Panc1 (cell line): ENCODE results near the gene TMEM240. TPM values are rescaled to one million over a fixed set of nuclear protein-coding genes. Genes with fewer than 3 reads are reported as not detected.
A peak's percentile ranks its signal among the peaks of the same experiment; 100 is the strongest.

ENCODE experiments used
- ATAC-seq: fragments of 200-7000 bp; cut with Tn5 transposase; 2 replicates; pipeline ENCODE4 v1.9.1; 2020; ENCODE audit warnings: mild to moderate bottlenecking, moderate library complexity
- Bru-seq: library from RNA; stranded (reverse); fragments of 400-500 nt; gene quantifications from one replicate; lab custom pipeline; 2021; lab: Mats Ljungman, UMichigan
- BruChase-seq, 2 experiments: library from RNA; stranded (reverse); fragments of 400-500 nt; gene quantifications; one replicate each; lab custom pipeline; 2021; lab: Mats Ljungman, UMichigan
- BruUV-seq: library from RNA; stranded (reverse); fragments of 400-500 nt; replicated peaks from 2 replicates; lab custom pipeline; 2021; lab: Mats Ljungman, UMichigan
- CTCF ChIA-PET: fragments of 300-600 bp; sonication (Branson Sonifier 250); formaldehyde crosslinking; loops from one replicate; lab custom pipeline; 2022; ENCODE audit warnings: antibody characterized with exemption; lab: Charles Lee
- POLR2A ChIA-PET: fragments of 300-600 bp; sonication (Branson Sonifier 250); formaldehyde crosslinking; loops from one replicate; lab custom pipeline; 2022; ENCODE audit warnings: antibody characterized with exemption; lab: Charles Lee
- DNase-seq: peaks from one replicate; pipeline ENCODE4 v3.0.0-alpha.2; 2010; ENCODE audit warnings: low read depth, low spot score
- H3K27ac ChIP-seq: 2 replicates; pipeline ENCODE4 v1.5.1; 2011; ENCODE audit warnings: mild to moderate bottlenecking, low read length, inconsistent platforms
- H3K27me3 ChIP-seq: fragments of 200-500 bp; sonication (Bioruptor generic); 2 replicates; pipeline ENCODE4 v1.6.0; 2014; ENCODE audit warnings: low read length, inconsistent platforms; ENCODE audit not compliant: control insufficient read depth, insufficient read depth
- H3K36me3 ChIP-seq: fragments of 200-500 bp; sonication (Bioruptor generic); 2 replicates; pipeline ENCODE4 v1.5.1; 2014; ENCODE audit warnings: inconsistent platforms, mild to moderate bottlenecking, low read length, moderate library complexity; ENCODE audit not compliant: control insufficient read depth, insufficient read depth
- H3K4me1 ChIP-seq: 2 replicates; pipeline ENCODE4 v1.5.1; 2011; ENCODE audit warnings: inconsistent platforms, mild to moderate bottlenecking, low read length, moderate library complexity; ENCODE audit not compliant: control insufficient read depth, insufficient read depth
- H3K4me3 ChIP-seq, 2 experiments: 2 replicates each; pipeline ENCODE4 v1.5.1; 2011 to 2012; ENCODE audit warnings: low read depth in 2 of 2, low read length in 2 of 2, mild to moderate bottlenecking in 2 of 2, inconsistent platforms in 1 of 2, moderate library complexity in 1 of 2
- H3K9me3 ChIP-seq: fragments of 200-500 bp; sonication (Bioruptor generic); 2 replicates; pipeline ENCODE4 v1.5.1; 2014; ENCODE audit warnings: low read depth, mild to moderate bottlenecking, inconsistent platforms, low read length, moderate library complexity; ENCODE audit not compliant: control insufficient read depth, insufficient read depth
- POLR2AphosphoS5 ChIP-seq: IDR thresholded peaks from 2 replicates; pipeline ENCODE4 v1.6.1; 2012; ENCODE audit warnings: mild to moderate bottlenecking, low read depth, low read length, moderate library complexity
- SIN3A ChIP-seq: IDR thresholded peaks from 2 replicates; pipeline ENCODE4 v1.6.1; 2012; ENCODE audit warnings: low read depth, mild to moderate bottlenecking, low read length, moderate library complexity, borderline replicate concordance; ENCODE audit not compliant: insufficient read depth
- TCF7L2 ChIP-seq: IDR thresholded peaks from 2 replicates; pipeline ENCODE4 v1.6.1; 2011; ENCODE audit warnings: mild to moderate bottlenecking, low read depth, low read length, inconsistent platforms
- in situ Hi-C: cut with HindIII; loops from 2 replicates; pipeline ENCODE4 v1.10.0; 2016; ENCODE audit warnings: low sequenced_read_pairs, low pct_unique_long_range_greater_than_20kb
- intact Hi-C: fragments of 100-400 bp; cut with micrococcal nuclease; formaldehyde crosslinking; loops from one replicate; pipeline ENCODE4 v1.10.0; 2022; ENCODE audit not compliant: unreplicated experiment
- long read RNA-seq: library from polyadenylated mRNA; unstranded; transcript quantifications from one replicate; pipeline ENCODE4 v2.0.0, GENCODE V29; 2021; ENCODE audit not compliant: unreplicated experiment
- polyA plus RNA-seq: library from polyadenylated mRNA; unstranded; fragments of >200 nt; gene quantifications from one replicate; pipeline ENCODE4 v1.2.1, GENCODE V29; 2012; ENCODE audit warnings: missing spikeins; ENCODE audit not compliant: insufficient read length
- total RNA-seq: library from RNA; stranded (reverse); gene quantifications from one replicate; pipeline ENCODE4 v1.2.1, GENCODE V29; 2021; ENCODE audit not compliant: unreplicated experiment
- TF ChIP-seq, protein P1 (sequence below), 2 experiments: IDR thresholded peaks; 2 replicates each; pipeline ENCODE4 v1.6.1; 2011 to 2012; ENCODE audit warnings: low read depth in 2 of 2, control low read depth in 1 of 2, low read length in 1 of 2, mild to moderate bottlenecking in 1 of 2, moderate library complexity in 1 of 2; ENCODE audit not compliant: insufficient read depth in 1 of 2
- TF ChIP-seq, protein P2 (sequence below): fragments of 450-650 bp; IDR thresholded peaks from 2 replicates; pipeline ENCODE4 v1.5.1; 2017; ENCODE audit warnings: mild to moderate bottlenecking

Gene TMEM240
- total RNA-seq (4.1 TPM), Bru-seq, nascent RNA (percentile 47 among the genes with signal in this experiment), BruChase-seq, experiment 1, labeled RNA remaining after a 2-hour chase (percentile 61 among the genes with signal in this experiment), BruChase-seq, experiment 2, labeled RNA remaining after a 6-hour chase (percentile 67 among the genes with signal in this experiment)
- 4.4 TPM for polyA plus RNA-seq
- long read RNA-seq, partial matches to known transcripts = 0 of 2 reads
- long read RNA-seq, other reads (novel, unspliced or antisense) = 2 of 2 reads

DNA sequence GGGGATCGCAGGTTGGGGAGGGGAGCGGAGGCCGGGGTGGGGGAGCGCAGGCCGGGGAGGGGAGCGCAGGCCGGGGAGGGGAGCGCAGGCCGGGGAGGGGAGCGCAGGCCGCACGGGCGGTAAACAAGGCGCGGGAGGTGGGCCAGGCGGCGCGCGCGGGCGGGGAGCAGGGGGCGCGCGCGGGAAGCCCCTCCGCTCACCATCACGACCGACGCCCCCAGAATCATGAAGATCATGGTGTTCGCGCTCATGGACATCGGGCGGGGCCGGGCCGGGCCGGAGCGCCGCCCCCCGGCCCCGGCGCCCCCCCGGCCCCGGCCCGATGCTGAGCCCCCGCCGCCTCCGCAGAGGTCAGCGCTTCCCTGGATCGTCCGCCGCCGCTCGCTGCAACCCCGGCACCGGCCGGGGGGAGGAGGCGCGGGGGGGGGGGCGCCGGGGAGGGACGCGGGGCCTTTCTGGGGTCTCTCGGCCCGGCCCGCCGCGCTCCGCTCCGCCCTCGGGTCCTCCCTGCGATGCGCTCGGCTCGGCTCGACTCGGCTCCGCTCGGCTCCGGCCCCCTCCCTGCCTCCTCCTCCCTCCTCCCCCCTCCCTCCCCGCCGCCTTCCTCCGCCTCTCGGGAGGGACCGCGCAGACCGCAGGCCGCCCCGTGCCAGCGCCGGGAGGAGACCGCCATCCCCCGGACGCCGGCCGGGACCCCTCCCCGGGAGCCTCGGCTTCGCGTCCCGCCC lies at the start of gene TMEM240:
TSS of gene TMEM240 (minus strand) at position 535 of the 728 bp plus-strand sequence. CDS start at position 257, 278 bp downstream.
- no peak for DNase-seq
- no peak within 1 kb of the TSS for H3K27ac ChIP-seq
- H3K9me3 ChIP-seq = no peaks in the 10 kb centered on the region
- in situ Hi-C loops = no loop called here
- ATAC-seq = no peak
- no peaks in the 10 kb centered on the region for H3K27me3 ChIP-seq
- no peak within 1 kb of the TSS; a peak in 1 of 4 replicates for H3K4me3 ChIP-seq
- intact Hi-C loops = no loop called here
- TF ChIP-seq, protein P1, sequence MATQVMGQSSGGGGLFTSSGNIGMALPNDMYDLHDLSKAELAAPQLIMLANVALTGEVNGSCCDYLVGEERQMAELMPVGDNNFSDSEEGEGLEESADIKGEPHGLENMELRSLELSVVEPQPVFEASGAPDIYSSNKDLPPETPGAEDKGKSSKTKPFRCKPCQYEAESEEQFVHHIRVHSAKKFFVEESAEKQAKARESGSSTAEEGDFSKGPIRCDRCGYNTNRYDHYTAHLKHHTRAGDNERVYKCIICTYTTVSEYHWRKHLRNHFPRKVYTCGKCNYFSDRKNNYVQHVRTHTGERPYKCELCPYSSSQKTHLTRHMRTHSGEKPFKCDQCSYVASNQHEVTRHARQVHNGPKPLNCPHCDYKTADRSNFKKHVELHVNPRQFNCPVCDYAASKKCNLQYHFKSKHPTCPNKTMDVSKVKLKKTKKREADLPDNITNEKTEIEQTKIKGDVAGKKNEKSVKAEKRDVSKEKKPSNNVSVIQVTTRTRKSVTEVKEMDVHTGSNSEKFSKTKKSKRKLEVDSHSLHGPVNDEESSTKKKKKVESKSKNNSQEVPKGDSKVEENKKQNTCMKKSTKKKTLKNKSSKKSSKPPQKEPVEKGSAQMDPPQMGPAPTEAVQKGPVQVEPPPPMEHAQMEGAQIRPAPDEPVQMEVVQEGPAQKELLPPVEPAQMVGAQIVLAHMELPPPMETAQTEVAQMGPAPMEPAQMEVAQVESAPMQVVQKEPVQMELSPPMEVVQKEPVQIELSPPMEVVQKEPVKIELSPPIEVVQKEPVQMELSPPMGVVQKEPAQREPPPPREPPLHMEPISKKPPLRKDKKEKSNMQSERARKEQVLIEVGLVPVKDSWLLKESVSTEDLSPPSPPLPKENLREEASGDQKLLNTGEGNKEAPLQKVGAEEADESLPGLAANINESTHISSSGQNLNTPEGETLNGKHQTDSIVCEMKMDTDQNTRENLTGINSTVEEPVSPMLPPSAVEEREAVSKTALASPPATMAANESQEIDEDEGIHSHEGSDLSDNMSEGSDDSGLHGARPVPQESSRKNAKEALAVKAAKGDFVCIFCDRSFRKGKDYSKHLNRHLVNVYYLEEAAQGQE (IDR thresholded peaks at IDR 0.05; ENCODE audit: insufficient read depth in 1 of 2, low read depth in 2 of 2, low read length in 1 of 2) = no peak
- TF ChIP-seq TCF7L2 (no peak), SIN3A (no peak), POLR2AphosphoS5 (no peak)
- TF ChIP-seq, protein P2, sequence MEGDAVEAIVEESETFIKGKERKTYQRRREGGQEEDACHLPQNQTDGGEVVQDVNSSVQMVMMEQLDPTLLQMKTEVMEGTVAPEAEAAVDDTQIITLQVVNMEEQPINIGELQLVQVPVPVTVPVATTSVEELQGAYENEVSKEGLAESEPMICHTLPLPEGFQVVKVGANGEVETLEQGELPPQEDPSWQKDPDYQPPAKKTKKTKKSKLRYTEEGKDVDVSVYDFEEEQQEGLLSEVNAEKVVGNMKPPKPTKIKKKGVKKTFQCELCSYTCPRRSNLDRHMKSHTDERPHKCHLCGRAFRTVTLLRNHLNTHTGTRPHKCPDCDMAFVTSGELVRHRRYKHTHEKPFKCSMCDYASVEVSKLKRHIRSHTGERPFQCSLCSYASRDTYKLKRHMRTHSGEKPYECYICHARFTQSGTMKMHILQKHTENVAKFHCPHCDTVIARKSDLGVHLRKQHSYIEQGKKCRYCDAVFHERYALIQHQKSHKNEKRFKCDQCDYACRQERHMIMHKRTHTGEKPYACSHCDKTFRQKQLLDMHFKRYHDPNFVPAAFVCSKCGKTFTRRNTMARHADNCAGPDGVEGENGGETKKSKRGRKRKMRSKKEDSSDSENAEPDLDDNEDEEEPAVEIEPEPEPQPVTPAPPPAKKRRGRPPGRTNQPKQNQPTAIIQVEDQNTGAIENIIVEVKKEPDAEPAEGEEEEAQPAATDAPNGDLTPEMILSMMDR = no peak
- no peaks in the 10 kb centered on the region; the same call in none of the 2 replicates for H3K36me3 ChIP-seq
- H3K4me1 ChIP-seq = no peaks in the 10 kb centered on the region; the same call in 1 of the 2 replicates
- BruUV-seq = no TSS peak
- POLR2A ChIA-PET = no interaction called here
- CTCF ChIA-PET = no interaction called here

DNA sequence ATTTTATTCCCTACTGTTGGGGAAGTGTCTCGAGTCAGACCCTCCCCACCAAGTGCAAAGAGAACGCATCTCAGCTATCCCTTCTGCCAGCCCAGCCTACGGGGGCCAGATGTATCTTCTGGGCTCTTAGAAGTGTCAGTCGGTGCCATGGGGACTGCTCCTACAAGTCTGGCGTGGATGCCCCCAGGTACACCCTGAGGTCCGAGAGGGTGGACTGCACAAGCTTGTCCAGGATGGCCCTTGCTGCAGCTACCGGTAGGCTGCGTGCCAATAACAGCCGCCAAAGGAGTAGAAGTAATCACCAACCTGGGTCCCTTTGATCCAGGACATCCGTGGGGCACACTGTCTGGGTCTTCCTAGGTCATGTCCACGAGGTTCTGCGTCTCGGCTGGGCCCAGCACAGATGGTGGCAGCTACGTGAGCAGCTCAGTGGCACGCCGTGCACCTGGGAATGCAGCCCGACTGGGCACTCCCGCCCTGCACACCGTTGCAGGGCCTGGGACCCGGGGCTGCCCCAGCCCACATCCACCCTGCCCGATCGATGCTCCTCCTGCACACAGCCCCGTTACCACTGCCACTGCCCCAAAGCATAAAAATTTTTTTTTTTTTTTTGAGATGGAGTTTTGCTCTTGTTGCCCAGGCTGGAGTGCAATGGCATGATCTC lies 43.1 kb upstream of the TMEM240 start:
- Histone ChIP-seq H3K4me1 (no peaks in the 10 kb centered on the region), H3K27ac (no peak overlapping the region), H3K9me3 (no peaks in the 10 kb centered on the region), H3K4me3 (no peak overlapping the region), H3K36me3 (no peaks in the 10 kb centered on the region), H3K27me3 (no peaks in the 10 kb centered on the region)
- ATAC-seq (no peak), DNase-seq (no peak)
- ChIA-PET POLR2A (no interaction called here), CTCF (interaction anchor here (0.7 kb wide), 1 partner anchor 28 kb away, joined by 3 read pairs; no protein-coding TSS in a partner anchor)
- intact Hi-C loops = no loop called here
- TF ChIP-seq TCF7L2 (no peak), SIN3A (no peak), POLR2AphosphoS5 (no peak)
- TF ChIP-seq, protein P2 = no peak
- TF ChIP-seq, protein P1 (IDR thresholded peaks at IDR 0.05; ENCODE audit: insufficient read depth in 1 of 2, low read depth in 2 of 2, low read length in 1 of 2) = no peak
- in situ Hi-C loops = no loop called here
- BruUV-seq = no TSS peak
